ENCODE measurements around the gene CRAMP1. TPM values are rescaled to one million over a fixed set of nuclear protein-coding genes. Genes with fewer than 3 reads are reported as not detected.

The CRAMP1 gene
- total RNA-seq, 1 experiment from 2014 or later, result 22.9 TPM

GRCh38 chr16:1620391-1620790 is 8.2 kb downstream of the CRAMP1 start:
- H3K36me3 ChIP-seq (ENCODE audit: control insufficient read depth in 1 of 2, insufficient read depth in 2 of 2, low read length in 2 of 2), result peaks cover 6 to 28% of the 10 kb centered on the region in 2 experiments; a peak in 2 of 4 replicates
- POLR2A ChIA-PET, result no interaction called here
- no peak overlapping the region for H3K27ac ChIP-seq (ENCODE audit: low read depth, low read length)
- H3K4me3 ChIP-seq (replicated peaks in 1 of 2; ENCODE audit: low read depth in 1 of 2, low read length in 2 of 2), result no peak overlapping the region
- BruUV-seq (replicated peaks), result no TSS peak
- RAD21 ChIA-PET (ENCODE audit: low non-redundant PET in 1 of 2, low total read pairs in 2 of 2, uncharacterized antibody in 2 of 2, unreplicated experiment in 2 of 2), result no interaction called here
- TF ChIP-seq CEBPB (IDR thresholded peaks at IDR 0.05; ENCODE audit: low read depth) (no peak), FOSL1 (IDR thresholded peaks at IDR 0.05; ENCODE audit: low read depth) (no peak), JUND (IDR thresholded peaks at IDR 0.05) (no peak), SIN3A (IDR thresholded peaks at IDR 0.05; ENCODE audit: low read depth) (no peak), POLR2AphosphoS5 (IDR thresholded peaks at IDR 0.05; ENCODE audit: low read depth, low read length) (no peak), ZNF274 (IDR thresholded peaks at IDR 0.05; ENCODE audit: low read depth, low read length) (no peak), EZH2phosphoT487 (IDR thresholded peaks at IDR 0.05; ENCODE audit: borderline replicate concordance) (no peak), ZFX (IDR thresholded peaks at IDR 0.05) (no peak), YY1 (IDR thresholded peaks at IDR 0.05; ENCODE audit: extremely low read depth, insufficient replicate concordance, low read depth, low read length) (no peak), ELF1 (IDR thresholded peaks at IDR 0.05; ENCODE audit: borderline replicate concordance, low read depth) (no peak)
- TF ChIP-seq, protein P1, sequence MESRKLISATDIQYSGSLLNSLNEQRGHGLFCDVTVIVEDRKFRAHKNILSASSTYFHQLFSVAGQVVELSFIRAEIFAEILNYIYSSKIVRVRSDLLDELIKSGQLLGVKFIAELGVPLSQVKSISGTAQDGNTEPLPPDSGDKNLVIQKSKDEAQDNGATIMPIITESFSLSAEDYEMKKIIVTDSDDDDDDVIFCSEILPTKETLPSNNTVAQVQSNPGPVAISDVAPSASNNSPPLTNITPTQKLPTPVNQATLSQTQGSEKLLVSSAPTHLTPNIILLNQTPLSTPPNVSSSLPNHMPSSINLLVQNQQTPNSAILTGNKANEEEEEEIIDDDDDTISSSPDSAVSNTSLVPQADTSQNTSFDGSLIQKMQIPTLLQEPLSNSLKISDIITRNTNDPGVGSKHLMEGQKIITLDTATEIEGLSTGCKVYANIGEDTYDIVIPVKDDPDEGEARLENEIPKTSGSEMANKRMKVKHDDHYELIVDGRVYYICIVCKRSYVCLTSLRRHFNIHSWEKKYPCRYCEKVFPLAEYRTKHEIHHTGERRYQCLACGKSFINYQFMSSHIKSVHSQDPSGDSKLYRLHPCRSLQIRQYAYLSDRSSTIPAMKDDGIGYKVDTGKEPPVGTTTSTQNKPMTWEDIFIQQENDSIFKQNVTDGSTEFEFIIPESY (IDR thresholded peaks at IDR 0.05; ENCODE audit: extremely low read depth, insufficient replicate concordance, low read length), result no peak
- TF ChIP-seq, protein P2, sequence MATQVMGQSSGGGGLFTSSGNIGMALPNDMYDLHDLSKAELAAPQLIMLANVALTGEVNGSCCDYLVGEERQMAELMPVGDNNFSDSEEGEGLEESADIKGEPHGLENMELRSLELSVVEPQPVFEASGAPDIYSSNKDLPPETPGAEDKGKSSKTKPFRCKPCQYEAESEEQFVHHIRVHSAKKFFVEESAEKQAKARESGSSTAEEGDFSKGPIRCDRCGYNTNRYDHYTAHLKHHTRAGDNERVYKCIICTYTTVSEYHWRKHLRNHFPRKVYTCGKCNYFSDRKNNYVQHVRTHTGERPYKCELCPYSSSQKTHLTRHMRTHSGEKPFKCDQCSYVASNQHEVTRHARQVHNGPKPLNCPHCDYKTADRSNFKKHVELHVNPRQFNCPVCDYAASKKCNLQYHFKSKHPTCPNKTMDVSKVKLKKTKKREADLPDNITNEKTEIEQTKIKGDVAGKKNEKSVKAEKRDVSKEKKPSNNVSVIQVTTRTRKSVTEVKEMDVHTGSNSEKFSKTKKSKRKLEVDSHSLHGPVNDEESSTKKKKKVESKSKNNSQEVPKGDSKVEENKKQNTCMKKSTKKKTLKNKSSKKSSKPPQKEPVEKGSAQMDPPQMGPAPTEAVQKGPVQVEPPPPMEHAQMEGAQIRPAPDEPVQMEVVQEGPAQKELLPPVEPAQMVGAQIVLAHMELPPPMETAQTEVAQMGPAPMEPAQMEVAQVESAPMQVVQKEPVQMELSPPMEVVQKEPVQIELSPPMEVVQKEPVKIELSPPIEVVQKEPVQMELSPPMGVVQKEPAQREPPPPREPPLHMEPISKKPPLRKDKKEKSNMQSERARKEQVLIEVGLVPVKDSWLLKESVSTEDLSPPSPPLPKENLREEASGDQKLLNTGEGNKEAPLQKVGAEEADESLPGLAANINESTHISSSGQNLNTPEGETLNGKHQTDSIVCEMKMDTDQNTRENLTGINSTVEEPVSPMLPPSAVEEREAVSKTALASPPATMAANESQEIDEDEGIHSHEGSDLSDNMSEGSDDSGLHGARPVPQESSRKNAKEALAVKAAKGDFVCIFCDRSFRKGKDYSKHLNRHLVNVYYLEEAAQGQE (IDR thresholded peaks at IDR 0.05; ENCODE audit: low read depth), result no peak
- TF ChIP-seq, protein P3, sequence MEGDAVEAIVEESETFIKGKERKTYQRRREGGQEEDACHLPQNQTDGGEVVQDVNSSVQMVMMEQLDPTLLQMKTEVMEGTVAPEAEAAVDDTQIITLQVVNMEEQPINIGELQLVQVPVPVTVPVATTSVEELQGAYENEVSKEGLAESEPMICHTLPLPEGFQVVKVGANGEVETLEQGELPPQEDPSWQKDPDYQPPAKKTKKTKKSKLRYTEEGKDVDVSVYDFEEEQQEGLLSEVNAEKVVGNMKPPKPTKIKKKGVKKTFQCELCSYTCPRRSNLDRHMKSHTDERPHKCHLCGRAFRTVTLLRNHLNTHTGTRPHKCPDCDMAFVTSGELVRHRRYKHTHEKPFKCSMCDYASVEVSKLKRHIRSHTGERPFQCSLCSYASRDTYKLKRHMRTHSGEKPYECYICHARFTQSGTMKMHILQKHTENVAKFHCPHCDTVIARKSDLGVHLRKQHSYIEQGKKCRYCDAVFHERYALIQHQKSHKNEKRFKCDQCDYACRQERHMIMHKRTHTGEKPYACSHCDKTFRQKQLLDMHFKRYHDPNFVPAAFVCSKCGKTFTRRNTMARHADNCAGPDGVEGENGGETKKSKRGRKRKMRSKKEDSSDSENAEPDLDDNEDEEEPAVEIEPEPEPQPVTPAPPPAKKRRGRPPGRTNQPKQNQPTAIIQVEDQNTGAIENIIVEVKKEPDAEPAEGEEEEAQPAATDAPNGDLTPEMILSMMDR (IDR thresholded peaks at IDR 0.05 in 2 of 3, conservative IDR thresholded peaks at IDR 0.05 in 1 of 3; ENCODE audit: borderline replicate concordance in 1 of 3, insufficient read depth in 1 of 3, low read depth in 2 of 3, low read length in 2 of 3), result no peak
- TF ChIP-seq, protein P4, sequence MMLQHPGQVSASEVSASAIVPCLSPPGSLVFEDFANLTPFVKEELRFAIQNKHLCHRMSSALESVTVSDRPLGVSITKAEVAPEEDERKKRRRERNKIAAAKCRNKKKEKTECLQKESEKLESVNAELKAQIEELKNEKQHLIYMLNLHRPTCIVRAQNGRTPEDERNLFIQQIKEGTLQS (IDR thresholded peaks at IDR 0.05), result no peak
- H4K20me1 ChIP-seq (ENCODE audit: insufficient read depth), result no peaks in the 10 kb centered on the region
- H2AFZ ChIP-seq (ENCODE audit: low read depth, low read length, poor library complexity, severe bottlenecking), result no peak overlapping the region
- ATAC-seq (no peak), DNase-seq (ENCODE audit: low read depth, low spot score) (no peak)
- no peaks in the 10 kb centered on the region; a peak in 1 of 4 replicates for H3K4me1 ChIP-seq (ENCODE audit: control insufficient read depth in 1 of 2, insufficient read depth in 2 of 2, low read length in 2 of 2)
- no peaks in the 10 kb centered on the region for H3K9me3 ChIP-seq (ENCODE audit: control insufficient read depth in 1 of 2, insufficient read depth in 1 of 2, low read depth in 1 of 2, low read length in 2 of 2)
- H3K27me3 ChIP-seq (ENCODE audit: insufficient read depth, low read length), result no peaks in the 10 kb centered on the region
- no peaks in the 10 kb centered on the region for H3K9me2 ChIP-seq (ENCODE audit: insufficient read depth)
- H3K4me2 ChIP-seq (ENCODE audit: low read length), result no peak overlapping the region
- intact Hi-C loops (cut with micrococcal nuclease), result no loop called here
- CTCF ChIA-PET, result no interaction called here
- H3K9ac ChIP-seq (ENCODE audit: low read length), result no peak overlapping the region
- peaks cover 89% of the 10 kb centered on the region for H3K79me2 ChIP-seq (ENCODE audit: insufficient read depth, low read length)
